Measurements from ENCODE around the gene CACNA1I.

GRCh38 chr22:39627865-39628562 lies 57.5 kb downstream of the CACNA1I start:
- TF ChIP-seq CTCF (IDR thresholded peaks at IDR 0.05) = no peak
- TF ChIP-seq POLR2A (IDR thresholded peaks at IDR 0.05) = no peak
